Stimulated activated CD4-positive, alpha-beta T cell treated with anti-CD3 and anti-CD28 coated beads, Interleukin-15, amount 100 ng/mL, for 1 hour (primary cell): ENCODE data around the gene SPI1.
A peak's percentile ranks its signal among the peaks of the same experiment; 100 is the strongest.

Experiments used
- DNase-seq, 2 donors: peaks; one replicate each; pipeline ENCODE4 v3.0.0-alpha.2; 2020; ENCODE audit warnings: low read depth in 1 of 2, low spot score in 1 of 2

The SPI1 gene

DNA sequence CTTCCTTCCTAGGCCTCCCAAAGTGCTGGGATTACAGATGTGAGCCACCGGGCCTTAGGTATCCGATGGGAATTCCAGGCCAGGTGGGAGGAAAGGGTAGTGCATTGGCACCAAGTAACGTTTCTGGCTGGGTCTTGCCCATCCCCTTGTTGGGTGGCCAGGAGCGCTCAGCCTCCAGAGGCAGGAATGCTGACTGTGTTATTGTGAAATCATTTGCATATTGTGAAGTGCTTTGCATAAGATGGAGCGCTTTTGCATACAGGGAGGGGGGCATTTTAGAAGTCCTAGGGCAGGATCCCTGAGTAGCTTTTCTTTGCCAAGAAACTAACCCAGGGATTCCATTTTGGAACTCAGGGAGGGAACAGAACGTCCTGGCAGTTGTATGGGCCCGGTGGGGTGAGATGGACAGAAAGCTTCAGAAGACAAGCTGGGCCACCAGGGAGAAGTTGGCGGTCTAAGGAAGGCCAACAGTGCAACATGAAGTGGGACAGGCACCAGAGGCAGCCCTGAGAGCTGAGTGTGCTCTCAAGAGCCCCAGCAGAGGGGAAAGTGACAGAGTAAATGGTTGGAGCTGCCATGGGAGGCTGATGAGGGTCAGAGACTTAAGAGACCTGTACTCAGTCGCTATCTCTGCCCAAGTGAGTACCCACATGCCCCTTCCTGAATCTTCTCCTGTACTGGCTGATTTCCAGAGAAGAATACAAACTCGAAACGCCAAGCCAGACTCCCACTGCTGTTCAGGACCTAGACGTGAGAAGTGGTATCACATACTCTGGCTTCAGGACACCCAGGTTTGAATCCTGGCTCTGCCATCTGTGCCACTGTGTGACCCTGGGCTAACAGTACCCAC, 28.8 kb upstream of the SPI1 start:
- DNase-seq: no peak

DNA sequence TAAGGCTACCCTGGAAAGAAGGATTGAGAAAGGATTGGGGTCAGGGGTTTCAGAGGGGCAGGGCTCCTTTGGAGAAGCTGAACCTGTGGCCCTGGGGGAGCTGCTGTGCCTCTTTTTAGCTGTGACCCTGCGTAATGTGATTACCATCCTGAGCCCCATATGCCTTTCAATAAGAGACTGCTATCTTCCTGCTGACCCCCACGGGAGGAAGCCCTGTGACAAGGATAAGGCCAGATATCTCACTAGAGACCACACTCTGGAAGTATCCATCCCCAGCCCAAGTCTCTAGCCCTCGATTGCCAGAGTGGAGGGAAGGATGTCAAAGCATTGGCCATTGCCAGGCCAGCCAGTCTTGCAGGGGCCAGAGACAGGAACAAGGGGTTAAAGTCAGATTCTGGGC, 25.2 kb upstream of the SPI1 start:
- DNase-seq: no peak

DNA sequence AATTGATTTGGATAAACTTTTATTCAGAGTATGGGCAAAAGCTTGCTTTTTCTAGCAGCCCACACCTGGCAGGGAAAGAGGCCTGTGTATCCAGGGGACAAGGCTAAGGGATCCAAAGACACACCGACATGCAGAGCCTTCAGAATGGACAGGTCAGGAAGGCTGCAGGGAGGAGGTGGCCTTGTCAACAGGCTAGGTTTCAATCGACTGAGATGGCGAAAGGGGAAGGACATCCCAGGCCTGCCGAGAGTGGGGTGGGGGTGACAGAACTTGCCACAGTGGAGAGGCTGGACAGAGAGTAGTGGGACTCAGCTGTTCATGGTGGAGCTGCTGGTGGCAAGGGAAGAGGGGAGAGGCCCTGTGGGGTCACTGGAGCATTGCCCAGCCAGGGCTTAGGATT, 24.8 kb upstream of the SPI1 start:
- DNase-seq: no peak

DNA sequence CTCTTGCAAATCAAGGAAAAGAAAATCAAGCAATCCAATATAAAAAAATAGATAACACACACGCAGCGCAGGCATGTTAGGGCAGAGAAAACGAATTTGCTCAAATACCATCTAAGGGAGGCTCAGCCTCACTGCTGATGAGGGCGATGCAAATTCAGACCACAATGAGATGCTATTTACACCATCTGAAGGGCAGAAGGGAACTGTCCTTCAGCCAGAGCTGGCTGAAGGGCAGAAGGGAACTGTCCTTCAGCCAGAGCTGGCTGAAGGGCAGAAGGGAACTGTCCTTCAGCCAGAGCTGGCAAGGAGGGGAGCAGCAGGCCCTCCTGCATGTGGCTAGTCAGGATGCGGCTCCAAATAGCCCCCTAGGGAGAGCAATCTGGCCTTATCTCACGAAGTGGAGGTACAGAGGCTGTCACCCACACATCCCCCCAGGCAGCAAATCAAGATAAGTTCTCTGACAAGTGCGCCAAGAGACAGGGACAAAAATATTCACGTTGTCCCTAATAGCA, 22.5 kb upstream of the SPI1 start:
- DNase-seq: no peak

DNA sequence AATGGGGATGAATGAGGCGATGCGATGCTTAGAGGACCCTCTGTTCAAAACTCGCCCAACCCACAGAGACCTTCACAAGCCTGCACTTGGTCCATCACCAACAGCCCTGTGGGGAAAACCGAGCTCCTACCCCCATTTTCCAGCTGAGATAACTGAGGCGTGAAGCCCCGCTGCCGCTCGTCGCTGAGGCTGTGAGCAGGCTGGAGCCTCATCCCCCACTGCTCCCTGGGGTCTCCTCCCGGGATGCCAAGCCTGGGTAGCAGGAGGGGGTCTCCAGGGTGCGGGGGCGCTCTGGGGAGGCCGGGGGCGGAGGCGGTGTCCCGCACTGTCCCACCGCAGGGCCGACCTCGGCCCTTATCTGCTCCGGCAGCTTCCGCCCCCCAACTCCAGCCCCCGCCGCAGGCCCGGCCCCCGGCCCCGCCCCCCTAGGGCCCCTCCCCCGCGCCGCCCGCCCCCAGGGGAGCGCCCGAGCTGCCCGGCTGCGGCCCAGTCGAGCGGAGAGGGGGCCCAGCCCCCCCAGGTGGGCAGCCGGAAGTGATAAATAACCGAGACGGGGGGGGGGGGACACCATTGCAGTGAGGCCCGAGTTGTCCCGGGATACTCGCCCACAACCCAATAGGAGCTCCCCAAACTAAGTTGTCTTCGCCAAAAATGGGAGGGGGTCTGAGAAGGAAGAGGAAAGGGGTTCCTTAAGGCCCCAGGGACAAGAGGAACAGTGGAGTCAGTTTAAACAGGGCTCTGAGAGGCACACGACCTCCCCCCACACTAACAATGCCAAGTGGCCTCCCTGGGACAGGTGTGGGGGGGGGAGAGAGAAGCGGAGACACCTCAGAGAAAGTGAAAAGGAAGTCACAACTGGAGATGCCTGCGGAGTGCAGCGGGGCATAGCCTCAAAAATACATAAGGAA, 21.8 kb upstream of the SPI1 start:
- no peak for DNase-seq

DNA sequence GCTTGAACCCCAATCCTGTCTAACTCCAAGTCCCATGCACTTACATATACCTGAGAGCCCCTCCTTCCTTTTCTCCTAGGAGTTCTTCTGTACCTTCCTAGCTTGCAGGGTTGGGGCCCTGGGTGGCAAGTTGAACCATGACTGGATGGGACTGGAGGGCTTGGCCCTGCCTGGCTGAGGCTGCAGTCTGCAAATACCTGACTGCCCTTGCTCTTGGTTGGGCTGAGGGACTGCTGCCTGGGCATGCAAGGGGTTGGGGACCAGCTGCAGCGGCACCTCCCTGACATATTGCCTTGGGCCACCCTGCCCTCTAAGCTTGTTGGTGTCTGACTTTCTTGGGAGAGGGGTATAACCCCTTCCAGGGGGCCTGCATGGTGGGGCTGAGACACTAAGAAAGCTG, 20.2 kb upstream of the SPI1 start:
- no peak for DNase-seq

DNA sequence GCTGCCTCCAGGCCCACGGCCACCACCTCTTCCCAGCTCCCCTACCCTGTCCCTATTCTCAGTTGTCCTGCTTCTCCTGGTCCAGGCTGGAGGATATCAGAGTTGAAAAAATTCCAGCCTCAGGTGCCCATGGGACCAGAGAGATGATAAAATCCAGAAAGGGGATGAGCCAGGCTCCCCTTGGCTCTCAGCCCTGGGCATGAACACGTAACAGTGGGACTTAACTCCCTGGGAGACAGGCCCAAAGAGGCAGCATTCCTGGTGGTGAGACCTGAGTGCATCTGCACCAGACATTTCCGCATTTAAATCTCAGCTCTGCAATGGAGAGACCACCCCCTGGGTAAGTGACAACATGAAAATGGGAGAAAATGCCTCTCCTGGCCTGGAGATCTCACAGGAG, 19.7 kb upstream of the SPI1 start:
- DNase-seq: no peak

DNA sequence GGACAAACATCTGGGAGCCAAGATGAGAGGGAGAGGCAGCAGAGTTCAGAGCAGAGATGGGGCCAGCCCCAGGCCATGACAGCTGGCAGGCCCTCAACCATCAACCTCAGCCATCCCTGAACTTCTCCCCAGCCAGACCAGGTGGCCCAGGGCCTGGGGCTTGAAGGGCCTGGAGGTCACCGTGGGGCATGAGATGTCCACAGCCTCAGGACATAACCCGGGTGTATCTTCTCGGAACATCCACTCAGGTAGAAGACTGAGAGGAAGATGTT, 17.6 kb upstream of the SPI1 start:
- no peak for DNase-seq

DNA sequence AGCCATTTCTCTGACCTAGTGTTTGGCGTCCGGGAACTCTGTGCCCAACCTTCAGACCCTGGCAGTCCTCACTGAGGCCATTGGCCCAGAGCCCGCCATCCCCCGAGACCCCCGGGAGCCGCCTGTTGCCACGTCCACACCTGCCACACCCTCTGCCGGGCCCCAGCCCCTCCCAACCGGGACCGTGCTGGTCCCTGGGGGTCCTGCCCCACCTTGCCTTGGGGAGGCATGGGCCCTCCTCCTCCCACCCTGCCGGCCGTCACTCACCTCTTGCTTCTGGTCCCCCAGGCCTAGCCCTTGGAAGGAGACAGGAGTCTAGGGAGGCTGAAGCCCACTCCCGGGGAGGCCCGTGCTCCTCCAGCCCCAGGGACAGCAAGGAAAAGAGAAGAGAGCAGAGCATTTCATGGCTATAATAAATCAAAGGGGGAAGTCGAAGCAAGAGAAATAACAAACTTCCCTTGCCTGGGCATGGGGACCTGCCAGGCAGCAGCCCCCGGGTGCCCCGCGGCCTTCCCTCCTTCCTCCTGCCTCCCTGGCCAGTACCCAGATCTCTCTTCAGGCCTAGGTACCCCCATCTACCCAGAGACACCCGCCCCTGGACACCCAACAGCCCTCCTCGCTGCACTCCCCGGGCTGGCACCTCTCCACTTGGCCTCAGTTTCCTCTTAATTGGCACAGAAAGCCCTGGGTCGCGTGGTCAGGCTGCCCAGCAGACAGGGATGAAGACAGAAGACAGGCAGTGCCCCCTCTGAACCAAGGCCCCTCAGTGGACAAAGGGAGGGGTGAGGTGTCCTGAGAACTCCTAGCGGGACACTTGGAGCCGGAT, 17.1 kb upstream of the SPI1 start:
- DNase-seq: no peak

DNA sequence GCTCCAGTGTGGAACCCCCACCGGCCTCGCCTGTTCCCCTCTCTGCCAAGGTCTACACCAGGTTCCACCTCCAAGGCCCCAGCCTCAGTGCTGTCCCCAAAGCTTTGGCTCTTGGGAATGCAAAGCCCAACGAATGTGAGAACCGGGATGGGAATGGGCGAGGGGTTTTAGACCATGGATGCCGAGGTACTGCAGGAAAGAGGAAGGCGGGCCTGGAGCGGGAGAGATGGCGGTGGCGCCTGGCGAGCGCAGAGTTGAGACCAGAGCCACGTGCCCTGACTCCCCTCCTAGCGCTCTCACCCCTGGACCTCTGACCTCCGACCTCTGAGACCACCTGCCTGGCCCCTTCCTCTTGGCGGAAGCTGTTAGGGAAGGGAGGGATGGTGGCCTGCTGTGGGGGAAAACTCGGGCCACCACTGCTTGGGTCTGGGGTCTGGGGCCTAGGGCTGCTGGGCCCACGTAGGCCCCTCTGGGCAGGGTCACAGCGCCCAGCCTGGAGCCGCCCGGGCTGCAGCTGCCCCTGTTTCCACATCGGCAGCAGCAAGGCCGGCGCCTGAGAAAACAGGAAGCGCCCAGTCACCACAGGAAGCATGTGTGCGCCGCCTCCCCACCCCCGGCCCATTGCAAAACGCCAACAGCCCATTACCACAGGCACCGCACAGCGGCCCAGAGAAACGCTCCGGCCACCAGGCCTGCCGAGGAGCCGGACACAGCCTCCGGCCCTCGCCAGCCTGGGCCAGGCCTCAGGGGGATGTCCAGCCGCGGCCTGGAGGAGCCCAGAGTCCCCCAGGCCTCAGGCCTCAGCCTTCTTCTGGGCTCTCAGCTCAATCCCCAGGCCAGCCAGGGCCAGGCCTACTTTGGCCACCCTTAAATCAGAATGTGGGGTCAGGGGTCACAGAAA, 16.2 kb upstream of the SPI1 start:
- peak in 1 of 2 donors; percentile 31 for DNase-seq

DNA sequence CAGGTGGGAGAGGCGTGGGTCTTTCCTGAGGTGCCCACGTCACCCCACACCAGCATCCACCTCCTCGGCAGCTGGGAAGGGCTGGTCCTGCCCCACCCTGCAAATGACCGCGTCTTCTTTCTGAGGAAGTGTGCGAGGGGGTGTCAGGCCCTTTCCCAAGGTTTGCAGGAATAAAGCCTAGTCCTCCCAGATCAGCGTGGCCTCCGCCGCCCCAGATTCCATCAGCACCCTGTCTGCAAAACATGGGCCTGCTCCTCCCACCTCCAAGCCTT, 15.6 kb upstream of the SPI1 start:
- DNase-seq: no peak

DNA sequence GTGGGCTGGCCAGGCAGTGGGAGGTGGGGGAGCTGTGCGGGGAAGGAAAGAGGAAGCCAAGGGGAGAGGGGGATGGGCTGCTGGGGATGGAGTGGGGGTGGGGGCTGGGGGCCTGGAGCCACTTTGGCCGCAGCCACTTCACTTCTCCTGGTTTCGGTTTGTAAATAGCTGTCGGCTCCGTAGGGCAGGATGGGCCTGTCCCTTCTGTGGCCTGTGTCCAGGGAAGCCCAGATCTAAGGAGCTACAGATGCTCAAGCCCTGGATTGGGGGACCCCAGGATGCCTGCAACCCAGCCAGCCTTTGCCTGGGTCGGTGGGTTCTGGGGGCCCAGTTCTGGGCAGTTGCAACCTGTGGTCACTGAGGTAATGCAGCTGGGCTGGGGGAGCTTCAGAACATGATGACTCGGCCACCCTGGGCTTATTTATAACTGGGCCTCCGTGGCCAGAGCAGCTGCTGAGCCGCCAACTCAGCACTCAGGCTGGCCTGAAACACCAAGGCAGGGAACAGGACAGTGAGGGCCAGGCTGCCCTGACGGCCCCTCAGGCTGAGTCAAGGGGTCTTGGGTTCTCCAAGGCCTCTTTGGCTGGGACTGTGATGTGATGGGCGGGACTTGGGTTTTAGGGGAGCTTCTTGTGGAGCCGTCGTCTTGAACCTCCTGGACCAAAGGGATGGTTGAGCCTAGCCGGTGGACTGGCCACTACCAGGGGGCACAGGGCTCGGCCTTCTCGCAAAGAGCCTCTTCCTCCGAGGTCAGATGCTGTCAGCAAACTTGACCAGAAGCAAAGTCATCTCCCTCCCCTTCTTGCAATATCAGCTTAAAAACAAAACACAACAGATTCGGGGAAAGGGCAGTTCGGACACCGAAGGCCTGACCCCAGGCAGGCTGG, 15.1 kb upstream of the SPI1 start:
- DNase-seq: no peak

DNA sequence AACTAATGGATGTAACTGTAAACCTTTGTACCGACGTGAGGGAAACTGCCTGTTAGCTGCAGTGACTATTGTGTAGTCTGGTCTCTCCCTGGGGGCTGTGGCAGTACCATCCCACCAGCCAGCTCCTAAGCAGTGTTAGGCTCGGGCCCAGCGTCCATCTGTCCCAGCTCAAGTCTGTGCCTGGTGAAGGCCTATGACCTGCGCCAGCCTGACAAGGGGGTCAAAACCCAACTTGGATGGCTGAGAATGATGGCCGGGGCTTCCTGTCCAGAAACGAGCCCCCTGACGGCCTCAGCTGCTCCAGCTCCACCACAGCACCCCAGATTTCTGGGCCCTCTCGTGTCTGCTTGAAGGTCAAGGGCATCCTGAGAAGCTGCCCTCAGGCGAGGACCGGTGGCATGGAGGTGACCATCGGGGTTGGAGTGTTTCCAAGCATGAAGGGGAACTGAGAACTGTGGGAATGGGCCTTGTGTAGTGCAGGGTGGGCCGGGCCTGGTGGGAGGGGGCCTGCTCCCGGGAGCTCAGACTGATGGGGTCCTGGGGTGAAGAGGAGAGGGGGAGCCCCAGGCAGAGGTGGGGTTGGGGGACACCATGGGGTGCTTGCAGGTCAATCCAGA, 14.3 kb upstream of the SPI1 start:
- no peak for DNase-seq

DNA sequence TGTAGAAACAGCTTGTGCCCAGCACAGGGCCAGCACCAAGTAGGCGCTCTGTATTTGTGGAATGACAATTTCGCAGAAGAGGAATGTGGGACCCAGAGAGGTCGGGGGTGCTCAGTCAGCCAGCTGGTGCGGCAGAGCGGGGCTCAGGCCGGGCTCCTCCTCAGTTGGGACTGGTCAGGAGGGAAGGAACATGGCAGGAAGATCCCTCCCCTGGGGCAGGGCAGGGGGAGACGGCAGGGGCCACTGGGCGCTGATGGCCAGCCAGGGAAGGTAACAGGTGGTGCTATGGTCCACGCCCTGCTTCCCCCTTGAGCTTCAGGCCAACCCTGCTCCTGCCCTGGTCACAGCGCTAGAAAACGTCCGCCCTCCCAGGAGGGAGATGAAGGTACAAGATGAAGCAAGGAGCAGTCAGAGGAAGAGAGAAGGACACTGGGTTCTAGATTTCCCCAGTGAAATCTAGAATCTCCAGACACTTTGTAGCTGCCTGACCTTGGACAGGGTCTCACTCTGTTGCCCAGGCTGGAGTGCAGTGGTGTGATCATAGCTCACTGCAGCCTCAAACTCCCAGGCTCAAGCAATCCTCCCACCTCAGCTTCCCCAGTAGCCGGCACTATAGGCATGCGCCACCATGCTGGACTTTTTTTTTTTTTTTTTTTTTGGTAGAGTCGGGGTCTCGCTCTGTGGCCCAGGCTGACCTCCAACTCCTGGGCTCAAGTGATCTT, 13.5 kb upstream of the SPI1 start:
- DNase-seq: no peak

DNA sequence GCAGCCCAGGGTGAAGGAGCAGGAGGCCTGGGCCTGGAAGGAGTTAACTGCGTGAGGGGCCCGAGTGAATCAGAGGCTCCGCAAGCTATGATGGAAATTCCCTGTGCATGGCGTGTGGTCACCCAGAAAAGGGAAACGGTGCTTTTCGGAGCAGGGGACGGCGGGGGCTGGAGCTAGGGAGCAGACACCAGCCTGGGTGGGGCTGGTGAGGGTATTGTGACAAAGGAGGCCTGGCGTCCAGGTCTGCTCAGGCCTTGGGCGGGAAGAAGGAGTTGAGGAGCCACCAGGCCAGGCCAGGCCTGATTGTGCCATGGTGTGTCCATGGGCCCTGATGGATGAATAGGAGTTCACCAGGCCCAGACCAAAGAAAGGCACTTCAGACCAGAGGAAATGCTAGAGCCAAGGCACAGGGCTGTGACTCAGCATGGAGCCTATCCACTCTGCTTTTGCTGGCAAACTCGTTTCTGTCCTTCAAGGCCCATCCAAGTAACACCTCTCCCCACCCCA, 12.8 kb upstream of the SPI1 start:
- no peak for DNase-seq

DNA sequence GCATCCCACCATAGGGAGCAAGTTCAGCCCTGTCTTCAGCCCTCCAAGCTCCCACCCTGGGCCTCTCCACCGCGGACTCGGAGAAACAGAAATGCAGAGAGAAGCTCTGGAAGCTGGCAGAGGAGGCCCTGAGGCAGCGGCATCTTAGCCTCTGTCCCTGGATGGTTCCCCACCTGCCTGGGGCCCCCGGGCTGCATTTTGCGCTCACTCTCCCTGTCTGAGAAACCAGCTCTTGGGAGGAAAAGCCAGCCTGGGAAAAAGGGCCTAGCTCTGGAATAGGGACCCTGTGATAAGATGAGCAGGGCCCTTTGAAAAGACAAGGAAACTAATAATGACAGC, 12.0 kb upstream of the SPI1 start:
- no peak for DNase-seq

DNA sequence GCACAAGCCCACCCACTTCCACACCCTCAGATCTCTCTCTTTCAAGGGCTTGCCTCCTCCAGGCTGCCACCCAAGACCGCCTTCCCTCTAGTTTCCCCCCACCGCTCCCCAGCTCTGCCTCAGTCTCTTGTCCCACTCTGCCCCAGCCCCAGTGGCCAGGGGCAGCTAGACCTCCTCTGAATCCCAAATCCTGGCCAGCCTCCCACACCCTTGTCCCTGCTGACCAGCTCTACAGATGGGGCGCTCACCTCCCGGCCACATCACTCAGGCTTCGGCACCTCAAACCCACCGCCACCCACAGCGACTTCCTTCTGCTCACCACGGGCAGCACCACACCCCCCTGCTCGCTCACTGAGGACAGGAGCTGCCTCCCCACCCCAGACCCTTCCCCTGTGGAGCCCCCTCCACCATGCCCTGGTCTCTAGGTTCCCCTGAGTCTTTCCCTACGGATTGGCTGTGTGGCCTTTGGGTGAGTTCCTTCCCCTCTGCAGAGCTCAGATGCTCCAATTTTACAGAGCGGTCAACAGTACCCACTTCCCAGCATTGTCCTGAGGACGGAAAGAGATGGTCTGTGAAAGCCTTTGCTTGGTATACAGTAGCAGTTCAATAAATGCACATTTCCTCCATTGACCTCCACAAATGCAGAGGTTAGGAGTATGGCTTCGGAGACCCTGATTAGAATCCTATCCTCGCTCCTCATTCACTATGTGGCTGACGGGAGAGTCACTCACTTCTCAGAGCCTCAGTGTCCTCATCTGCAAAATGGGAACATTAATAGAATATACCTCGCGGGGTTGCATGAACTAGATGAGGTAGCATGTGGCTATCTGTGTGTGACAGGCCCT, 11.5 kb upstream of the SPI1 start:
- DNase-seq: no peak
